HG02610 (cell line): ENCODE measurements around the gene MIER1.
A peak's percentile ranks its signal among the peaks of the same experiment; 100 is the strongest.

Experiments
- ATAC-seq: cut with Tn5 transposase; IDR thresholded peaks from one replicate; pipeline ENCODE4 v1.9.1; 2021; ENCODE audit warnings: mild to moderate bottlenecking, moderate library complexity; ENCODE audit not compliant: unreplicated experiment

The MIER1 gene

DNA sequence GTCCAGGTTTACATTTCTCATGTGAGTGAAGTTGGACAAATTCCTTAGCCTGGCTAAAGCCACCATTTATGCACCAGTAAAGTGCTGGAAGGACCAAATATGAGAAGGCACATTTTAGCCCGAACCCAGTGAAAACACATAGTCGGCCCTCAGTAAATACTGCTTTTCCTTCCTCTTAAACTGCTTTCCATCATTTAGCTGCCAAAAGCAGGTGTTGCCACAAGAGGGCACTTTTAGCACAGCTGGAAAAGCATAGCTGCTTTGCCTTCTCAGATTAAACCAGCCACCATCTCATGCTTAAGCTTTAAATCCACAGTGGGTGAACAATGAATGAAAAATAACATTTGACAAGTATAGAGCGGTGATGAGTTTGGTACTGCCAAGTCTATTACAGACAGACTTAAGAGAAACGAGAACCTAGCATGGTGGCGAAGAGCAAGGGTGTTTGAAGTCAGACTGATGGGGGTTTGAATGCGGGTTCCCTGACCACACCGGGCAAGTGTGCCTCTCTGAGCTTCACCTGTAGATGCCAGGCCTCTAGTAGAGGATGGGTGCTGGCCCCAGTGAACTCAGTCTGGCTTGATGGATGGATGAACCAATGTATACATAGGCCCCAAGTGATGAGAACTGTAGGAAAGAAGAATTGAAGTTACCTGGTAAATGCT, 71.4 kb downstream of the MIER1 start:
- ATAC-seq = peak; percentile 67

DNA sequence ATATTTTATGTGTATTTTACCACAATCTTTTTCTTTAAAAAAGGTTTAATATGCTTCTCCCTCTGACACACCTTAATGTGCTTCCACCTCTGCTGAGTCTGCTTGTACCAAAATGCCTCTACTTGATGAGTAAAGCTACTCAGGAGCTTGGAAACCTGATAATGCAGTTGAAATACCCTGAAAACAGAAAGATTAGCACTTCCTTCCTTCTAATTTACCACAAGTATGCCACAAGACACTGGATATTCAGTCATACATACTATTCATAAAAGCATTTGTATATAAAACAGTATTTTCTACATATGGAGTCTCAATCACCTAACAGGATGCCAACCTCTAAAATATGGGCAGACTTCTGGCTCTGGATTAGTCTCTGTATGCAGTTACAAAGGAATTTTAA, 74.2 kb downstream of the MIER1 start:
- ATAC-seq = no peak

DNA sequence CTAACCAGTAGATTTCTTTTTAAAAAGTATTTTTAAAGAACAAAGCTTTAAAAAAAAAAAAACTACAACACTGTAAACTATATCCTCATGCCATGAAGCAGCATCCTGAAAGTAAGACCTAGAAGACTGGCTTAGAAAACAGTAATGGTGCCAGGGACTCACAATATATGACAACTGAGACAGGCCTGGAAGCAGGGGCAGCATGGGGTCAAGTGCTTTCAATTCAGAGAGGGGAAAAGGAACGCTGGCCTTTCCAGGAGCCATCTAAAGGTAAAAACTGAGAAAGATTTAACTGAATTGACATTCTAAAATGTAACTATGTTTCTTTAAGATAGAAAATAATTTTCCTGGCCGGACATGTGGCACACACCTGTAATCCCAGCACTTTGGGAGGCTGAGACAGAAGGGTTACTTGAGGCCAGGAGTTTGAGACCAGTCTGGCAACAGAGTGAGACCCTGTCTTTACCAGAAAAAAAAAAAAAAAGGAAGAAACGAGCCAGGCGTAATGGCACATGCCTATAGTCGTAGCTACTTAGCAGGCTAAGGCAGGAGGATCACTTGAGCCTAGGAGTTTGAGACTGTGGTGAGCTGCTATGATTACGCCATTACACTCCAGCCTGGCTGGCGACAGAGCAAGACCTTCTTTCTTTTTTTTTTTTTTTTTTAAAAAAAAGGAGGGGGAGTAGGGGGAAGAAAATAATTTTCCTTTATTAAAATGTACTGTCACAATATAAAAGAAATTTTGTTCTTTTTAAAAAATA, 75.0 kb downstream of the MIER1 start:
- no peak for ATAC-seq

DNA sequence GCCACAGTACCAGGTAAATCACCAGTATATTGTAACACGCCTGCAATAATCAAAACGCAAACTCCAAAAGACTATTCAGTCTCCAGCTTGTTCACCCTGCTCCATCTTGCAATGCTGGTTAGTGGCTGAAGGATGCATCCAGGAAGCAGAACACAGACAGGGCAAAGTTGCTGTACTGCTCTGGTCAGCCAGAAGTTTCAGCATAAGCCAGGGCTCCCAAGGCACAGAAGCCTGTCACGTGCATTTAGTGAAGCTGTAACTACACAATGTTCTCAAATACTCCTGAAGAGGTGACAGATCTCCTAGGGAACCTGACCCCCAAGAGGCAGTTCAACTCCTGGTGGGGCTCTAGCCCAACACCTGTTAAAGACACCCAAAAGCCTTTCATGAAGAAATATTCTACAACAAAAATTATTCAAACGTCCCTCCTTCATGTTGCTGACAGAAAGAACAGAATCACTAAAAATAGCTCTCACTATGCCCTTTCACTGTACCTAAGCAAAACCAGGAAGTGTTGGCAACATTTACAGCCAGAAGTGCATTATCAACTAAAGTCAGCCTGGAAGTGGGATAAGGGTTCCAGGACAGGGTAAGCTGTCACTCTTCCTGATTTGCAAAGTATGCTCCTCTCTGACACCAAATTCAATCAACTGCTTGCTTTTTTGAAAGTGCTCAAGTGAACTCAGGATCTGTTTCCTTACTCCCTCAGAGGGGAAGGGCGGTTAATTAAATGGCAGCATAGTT, 77.1 kb downstream of the MIER1 start:
- ATAC-seq = no peak

DNA sequence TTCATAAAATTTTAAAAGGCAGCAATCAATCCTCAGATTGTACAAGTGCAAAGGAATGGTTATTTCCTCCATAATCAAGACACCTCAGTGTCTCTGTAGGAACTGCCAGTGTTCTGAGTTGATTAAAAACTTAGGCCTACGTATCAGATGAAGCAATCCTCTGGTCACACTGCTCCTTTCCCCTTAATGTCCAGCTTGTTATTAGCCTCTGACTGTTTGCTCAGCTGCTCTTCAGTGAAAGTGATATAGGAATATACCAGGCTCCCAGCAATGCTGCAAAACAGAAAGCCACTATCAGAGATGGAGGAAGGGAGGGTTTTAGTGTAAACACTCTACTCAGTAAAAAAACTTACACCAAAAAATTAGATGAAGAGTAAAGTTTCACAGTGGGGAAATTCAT, 79.4 kb downstream of the MIER1 start:
- no peak for ATAC-seq

DNA sequence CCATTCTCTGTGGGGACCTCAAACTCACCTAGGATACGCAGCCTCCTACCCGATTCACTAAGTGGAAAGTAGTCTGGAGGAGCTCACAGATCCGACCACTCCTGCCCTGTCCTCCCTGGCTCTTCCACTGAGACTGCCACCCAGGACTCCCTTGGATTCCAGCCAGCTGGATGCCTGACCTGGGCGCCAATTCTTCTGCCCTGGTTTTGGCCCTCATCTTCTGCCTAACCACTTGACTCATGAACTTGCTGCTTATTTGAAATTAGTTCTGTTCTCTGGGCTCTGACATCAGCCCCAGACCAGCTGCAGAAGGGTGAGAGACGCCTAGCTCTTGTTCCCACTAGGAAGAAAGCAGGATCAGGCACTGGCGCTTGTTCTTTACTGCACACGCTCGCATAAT, 80.3 kb downstream of the MIER1 start:
- no peak for ATAC-seq

DNA sequence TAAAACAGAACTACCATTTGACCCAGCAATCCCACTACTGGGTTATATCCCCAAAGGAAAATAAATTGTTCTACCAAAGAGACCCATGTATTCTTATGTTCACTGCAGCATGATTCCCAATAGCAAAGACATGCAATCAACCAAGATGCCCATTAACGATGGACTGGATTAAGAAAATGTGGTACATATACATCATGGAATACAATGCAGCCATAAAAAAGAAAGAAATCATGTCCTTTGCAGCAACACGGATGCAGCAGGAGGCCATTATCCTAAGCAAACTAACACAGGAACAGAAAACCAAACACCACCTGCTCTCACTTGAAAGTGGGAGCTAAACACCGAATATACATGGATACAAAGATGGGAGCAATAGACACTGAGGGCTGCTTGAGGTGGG, 85.0 kb downstream of the MIER1 start:
- no peak for ATAC-seq

DNA sequence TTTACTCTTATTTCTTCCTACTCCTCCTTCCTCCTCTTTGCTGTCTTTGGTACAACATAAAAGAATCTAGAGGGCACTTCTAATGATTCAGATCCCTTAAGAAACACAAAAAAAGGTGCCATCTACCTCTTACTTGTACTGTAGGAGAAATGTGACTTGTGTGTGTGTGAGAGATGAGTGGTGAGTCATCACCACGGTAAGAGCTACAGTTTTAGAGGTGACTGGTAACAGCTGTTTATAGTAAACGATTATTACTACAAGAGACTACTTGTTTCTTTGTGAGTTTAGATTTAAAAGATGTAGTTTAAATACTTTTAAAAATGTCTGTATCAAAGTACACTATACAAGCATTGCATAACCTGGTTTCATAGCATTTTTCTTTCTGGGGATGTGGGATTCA, 88.8 kb downstream of the MIER1 start:
- no peak for ATAC-seq

DNA sequence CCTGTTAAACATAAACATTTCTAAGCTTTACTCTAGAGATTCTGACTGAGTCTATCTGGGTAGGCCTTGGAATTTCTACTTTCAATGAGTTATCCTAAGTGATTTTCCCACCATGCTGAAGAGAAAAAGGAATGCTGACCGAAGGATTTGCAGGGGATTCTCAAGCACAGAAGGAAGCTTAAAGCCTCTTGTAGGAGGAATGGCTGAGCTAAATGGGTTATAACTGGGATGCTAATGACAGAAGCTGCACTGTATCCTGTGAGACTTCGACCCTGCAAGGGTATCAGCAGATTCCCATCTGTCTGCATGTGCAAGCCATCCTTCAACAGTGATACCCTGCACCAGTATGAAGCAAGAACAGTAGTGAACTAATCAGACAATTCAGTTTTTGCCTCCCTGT, 93.8 kb downstream of the MIER1 start:
- ATAC-seq = no peak

DNA sequence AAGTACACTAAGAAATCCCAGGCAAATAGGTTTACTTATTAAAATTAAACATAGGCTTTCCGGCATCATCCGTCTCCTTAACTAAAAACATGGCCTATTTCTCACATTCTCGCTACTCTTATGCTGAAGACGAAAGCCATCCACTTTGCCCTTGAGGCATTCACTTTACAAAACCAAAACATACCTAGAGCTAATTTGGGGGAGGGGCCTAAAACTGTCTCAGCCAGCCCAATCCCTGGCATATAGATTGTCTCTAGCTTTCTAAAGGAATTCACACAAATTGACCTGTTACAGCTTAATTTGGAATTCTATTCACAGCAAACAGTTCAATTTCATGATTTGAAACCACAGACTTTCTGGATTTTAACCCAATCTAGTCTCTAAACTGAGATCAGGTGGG, 94.3 kb downstream of the MIER1 start:
- ATAC-seq = no peak

DNA sequence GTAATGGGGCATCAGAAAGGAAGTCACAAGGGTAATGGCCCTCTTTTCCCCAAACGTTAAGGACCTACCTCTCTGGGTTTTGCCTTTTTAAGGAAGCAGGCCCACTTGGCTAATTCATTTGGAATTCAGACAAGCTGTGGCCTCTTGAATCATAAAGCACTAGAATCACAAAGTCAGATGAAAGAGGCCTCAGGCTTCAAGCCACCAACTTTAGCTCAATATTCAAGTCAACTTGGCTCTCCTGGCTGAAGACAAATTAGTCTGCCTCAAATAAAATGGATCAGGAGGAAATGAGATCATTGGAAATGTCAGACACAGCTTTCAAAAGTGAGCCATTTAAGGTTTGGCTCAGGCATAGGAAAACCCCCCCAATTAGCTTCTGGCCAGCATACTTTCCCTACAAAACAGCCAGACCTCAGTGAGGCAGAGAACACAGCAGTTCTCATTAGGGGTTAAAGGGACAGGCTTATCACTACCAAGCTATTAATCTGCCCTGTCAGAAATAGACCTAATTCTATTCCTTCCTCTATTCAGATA, 94.9 kb downstream of the MIER1 start:
- no peak for ATAC-seq

DNA sequence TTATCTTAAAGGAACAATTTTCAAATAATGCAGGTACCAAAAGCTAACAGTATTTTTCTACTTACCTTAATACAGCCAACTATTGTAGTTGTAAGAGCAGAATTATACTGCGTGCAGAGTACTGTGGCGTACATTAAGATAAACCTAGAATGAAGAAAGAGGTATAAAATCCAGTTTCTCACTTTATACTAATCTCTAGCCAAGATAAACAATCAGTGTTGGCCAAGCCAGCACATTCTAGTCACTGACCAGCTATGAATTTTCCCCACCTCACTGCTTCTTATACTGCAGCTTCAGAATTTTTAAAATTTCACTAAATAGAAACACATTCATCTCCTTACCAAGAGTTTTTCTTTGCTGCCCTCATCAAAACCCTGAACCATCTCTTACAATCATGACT, 95.5 kb downstream of the MIER1 start:
- ATAC-seq = no peak

DNA sequence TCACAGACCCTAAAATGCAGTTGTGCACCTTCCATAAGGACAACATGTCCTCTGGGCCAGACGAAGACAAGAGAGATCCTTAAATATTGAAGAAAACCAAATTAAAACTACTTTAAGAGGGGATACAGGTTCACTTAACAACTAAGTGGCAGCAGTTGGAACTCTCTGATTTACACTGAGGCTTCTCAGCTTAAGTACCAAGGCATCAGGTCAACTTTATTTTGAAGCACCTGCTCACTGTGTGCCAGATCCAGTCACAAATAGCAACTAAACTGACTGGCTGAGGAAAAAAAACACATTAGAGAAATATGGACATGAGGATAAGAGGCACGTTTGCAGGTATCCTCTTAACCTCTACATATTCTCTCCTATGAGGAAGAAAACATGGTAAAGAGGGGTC, 96.0 kb downstream of the MIER1 start:
- ATAC-seq = no peak

DNA sequence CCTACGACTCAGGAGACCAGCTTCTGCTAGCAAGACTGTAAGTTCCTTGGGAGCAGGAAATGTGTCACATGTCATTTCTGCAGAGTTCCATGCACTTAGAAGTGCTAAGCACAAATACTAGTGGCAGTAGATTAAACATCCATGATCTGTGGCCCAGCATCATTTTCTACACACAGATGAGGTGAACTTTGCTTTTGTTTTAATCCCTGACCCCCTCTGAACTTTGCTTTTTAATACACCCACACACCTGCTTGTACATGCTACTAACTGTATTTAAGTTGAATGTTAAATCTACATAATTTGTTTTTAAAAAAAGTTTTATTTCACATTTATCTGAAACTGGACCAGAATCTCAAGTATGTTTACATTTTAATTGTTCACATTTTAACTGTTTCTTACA, 104.7 kb downstream of the MIER1 start:
- no peak for ATAC-seq

DNA sequence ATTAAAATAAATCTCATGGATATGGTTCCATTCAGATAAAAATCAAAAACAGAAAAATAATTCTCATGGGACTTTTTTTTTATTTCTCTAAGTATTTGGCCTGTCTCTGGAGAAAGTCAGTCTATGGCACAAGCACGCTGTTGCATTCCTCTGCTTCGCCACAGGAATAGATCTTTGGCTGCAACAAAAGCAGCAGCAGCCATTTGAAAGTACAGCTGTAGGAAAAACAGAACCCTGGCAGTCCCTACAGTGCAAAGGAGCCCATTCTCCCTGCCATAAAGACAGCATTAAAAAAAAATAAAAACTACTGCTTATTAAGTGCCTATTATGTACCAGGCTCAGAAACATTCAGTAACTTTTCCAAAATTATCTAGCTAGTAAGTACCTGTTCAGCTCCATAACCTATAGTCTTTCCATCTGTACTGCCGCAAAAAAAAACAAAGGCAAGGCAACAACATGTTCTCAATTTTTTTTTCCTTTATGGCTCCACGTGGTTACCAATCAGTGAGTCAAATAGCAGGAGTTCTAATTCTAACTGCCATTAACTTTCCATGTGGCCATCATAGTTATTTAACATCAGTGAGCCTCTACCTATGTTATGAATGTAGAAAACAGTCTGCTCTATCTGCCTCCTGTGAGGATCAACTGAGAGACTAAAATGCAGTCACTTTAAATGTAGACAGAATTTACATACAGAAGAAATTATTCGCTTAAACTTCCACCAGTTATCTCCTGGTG, 106.5 kb downstream of the MIER1 start:
- ATAC-seq = no peak

DNA sequence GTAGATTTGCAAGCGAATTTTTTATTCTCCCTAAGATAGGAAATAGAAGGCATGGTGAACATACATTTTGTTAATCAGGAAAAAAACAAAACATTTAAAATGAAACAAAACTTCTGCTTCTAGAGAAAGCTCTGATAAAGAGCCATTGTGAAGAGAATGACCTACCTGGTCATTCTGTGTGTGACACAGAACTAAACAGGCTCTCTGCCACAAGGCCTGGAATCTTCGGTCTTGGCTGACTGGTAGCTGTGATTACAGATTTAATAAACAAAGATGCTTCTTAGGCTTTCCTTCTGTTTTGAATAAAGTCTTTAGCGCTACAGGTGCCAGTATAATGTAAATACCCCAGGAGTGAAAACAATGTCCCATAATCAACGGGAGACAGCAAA, 107.1 kb downstream of the MIER1 start:
- ATAC-seq = no peak
